IMR-90 (cell line): Measurements from ENCODE around the gene PNCK.
"Not testable (repeated sequence)": the region's sequence is repeated elsewhere in the genome, so short reads cannot be mapped to it uniquely, and the experiment has no call there.

ENCODE experiments used
- BHLHE40 ChIP-seq: fragments of 150-350 bp; IDR thresholded peaks from 2 replicates; pipeline ENCODE4 v1.6.1; 2016; ENCODE audit warnings: mild to moderate bottlenecking, low read depth, low read length
- CHD1 ChIP-seq: IDR thresholded peaks from 2 replicates; pipeline ENCODE4 v1.6.1; 2012; ENCODE audit warnings: low read depth, low read length, improper control_type of control experiment
- CTCF ChIP-seq: conservative IDR thresholded peaks from 2 replicates; pipeline ENCODE4 v1.5.1; 2012; ENCODE audit warnings: mild to moderate bottlenecking, low read depth, low read length, improper control_type of control experiment
- MXI1 ChIP-seq: IDR thresholded peaks from 2 replicates; pipeline ENCODE4 v1.6.1; 2012; ENCODE audit warnings: low read depth, mild to moderate bottlenecking, low read length, moderate library complexity, borderline replicate concordance
- POLR2A ChIP-seq: IDR thresholded peaks from 2 replicates; pipeline ENCODE4 v1.6.1; 2012; ENCODE audit warnings: mild to moderate bottlenecking, low read depth, low read length
- RAD21 ChIP-seq: IDR thresholded peaks from 2 replicates; pipeline ENCODE4 v1.6.1; 2012; ENCODE audit warnings: low read length, improper control_type of control experiment

- not testable (repeated sequence) for TF ChIP-seq CTCF, MXI1, RAD21, BHLHE40, POLR2A, CHD1
Measured at GRCh38 chrX:153696538-153696937, 22.9 kb upstream of the PNCK start.
